H1 (cell line): Measurements from ENCODE around the gene ABI3. TPM values are rescaled to one million over a fixed set of nuclear protein-coding genes. Genes with fewer than 3 reads are reported as not detected.

Experiments
- CTCF ChIA-PET: fragments of 300-600 bp; sonication (Branson Sonifier 250); formaldehyde crosslinking; loops from one replicate; lab custom pipeline; 2021; ENCODE audit not compliant: partially characterized antibody; lab: Charles Lee
- POLR2A ChIA-PET: fragments of 300-600 bp; sonication (Branson Sonifier 250); formaldehyde crosslinking; loops from one replicate; lab custom pipeline; 2021; ENCODE audit warnings: inconsistent platforms; ENCODE audit not compliant: partially characterized antibody; lab: Charles Lee
- DNase-seq, 2 experiments: peaks; one replicate each; pipeline versions ENCODE4 v3.0.0 to v3.0.0-alpha.2; 2010 to 2022; ENCODE audit warnings: low spot score in 2 of 2, low read depth in 1 of 2, mixed read lengths in 1 of 2
- FAIRE-seq: peaks from 2 replicates; lab custom pipeline; 2011; peaks lifted over from hg19 to GRCh38; lab: Jason Lieb, UNC
- H2AFZ ChIP-seq: 2 replicates; pipeline ENCODE4 v1.8.1; 2012; ENCODE audit warnings: low read length, inconsistent platforms
- H2AK5ac ChIP-seq: 2 replicates; pipeline ENCODE4 v1.6.1; 2013; ENCODE audit warnings: low read depth, low read length
- H2BK120ac ChIP-seq: replicated peaks from 2 replicates; pipeline ENCODE3; 2013; ENCODE audit warnings: low read depth, low read length, inconsistent platforms
- H2BK12ac ChIP-seq: 2 replicates; pipeline ENCODE4 v1.6.1; 2013; ENCODE audit warnings: low read depth, low read length
- H2BK15ac ChIP-seq: 2 replicates; pipeline ENCODE4 v1.6.1; 2013; ENCODE audit warnings: low read length
- H2BK20ac ChIP-seq: 2 replicates; pipeline ENCODE4 v1.6.1; 2013; ENCODE audit warnings: low read length
- H2BK5ac ChIP-seq: 2 replicates; pipeline ENCODE4 v1.6.1; 2013; ENCODE audit warnings: low read depth, low read length
- H3K14ac ChIP-seq: 2 replicates; pipeline ENCODE4 v1.6.1; 2013; ENCODE audit warnings: inconsistent platforms; ENCODE audit not compliant: insufficient read length
- H3K18ac ChIP-seq: 2 replicates; pipeline ENCODE4 v1.6.1; 2013; ENCODE audit warnings: low read length; ENCODE audit errors: extremely low read depth
- H3K23ac ChIP-seq: 2 replicates; pipeline ENCODE4 v1.6.1; 2013; ENCODE audit warnings: inconsistent platforms; ENCODE audit not compliant: insufficient read length
- H3K23me2 ChIP-seq: 2 replicates; pipeline ENCODE4 v1.6.1; 2013; ENCODE audit warnings: low read depth, low read length
- H3K27ac ChIP-seq: 2 replicates; pipeline ENCODE4 v1.6.1; 2011; ENCODE audit warnings: low read depth, low read length, inconsistent platforms
- H3K27me3 ChIP-seq, 4 experiments: replicated peaks in 1 of 4; 1 replicate in 1 of 4; 2 replicates in 3 of 4; pipeline versions ENCODE4 v1.6.1 to v1.8.1; 2011 to 2013; ENCODE audit warnings: low read length in 3 of 4, mild to moderate bottlenecking in 3 of 4, inconsistent platforms in 2 of 4, mixed read lengths in 2 of 4, moderate library complexity in 1 of 4; ENCODE audit not compliant: control insufficient read depth in 3 of 4, insufficient read depth in 3 of 4; ENCODE audit errors: extremely low read depth in 1 of 4
- H3K36me3 ChIP-seq, 4 experiments: 2 replicates each; pipeline versions ENCODE4 v1.6.1 to v1.8.1; 2011 to 2013; ENCODE audit warnings: mild to moderate bottlenecking in 4 of 4, low read length in 3 of 4, moderate library complexity in 2 of 4, control low read depth in 1 of 4, inconsistent platforms in 1 of 4; ENCODE audit not compliant: insufficient read depth in 4 of 4, control insufficient read depth in 2 of 4
- H3K4ac ChIP-seq: replicated peaks from 2 replicates; pipeline ENCODE3; 2013; ENCODE audit warnings: low read length, low read depth, mixed read lengths, inconsistent platforms; ENCODE audit not compliant: insufficient read length
- H3K4me1 ChIP-seq, 4 experiments: replicated peaks in 1 of 4; 1 replicate in 1 of 4; 2 replicates in 3 of 4; pipeline versions ENCODE4 v1.6.1 to v1.8.1; 2011 to 2013; ENCODE audit warnings: low read length in 3 of 4, inconsistent platforms in 2 of 4, mixed read lengths in 1 of 4; ENCODE audit not compliant: insufficient read depth in 4 of 4, control insufficient read depth in 3 of 4
- H3K4me2 ChIP-seq, 2 experiments: 2 replicates each; pipeline versions ENCODE4 v1.6.1 to v1.8.1; 2011 to 2013; ENCODE audit warnings: low read depth in 2 of 2, low read length in 2 of 2, control low read depth in 1 of 2, inconsistent platforms in 1 of 2, mild to moderate bottlenecking in 1 of 2; ENCODE audit not compliant: insufficient read depth in 1 of 2
- H3K4me3 ChIP-seq, 4 experiments: fragments of 200-600, 300-600 bp in 1 of 4; sonication (generic), shearing (Covaris generic), sonication (Bioruptor Twin) in 1 of 4; 2 replicates each; pipeline versions ENCODE4 v1.5.1 to v1.8.1; 2011 to 2016; ENCODE audit warnings: low read length in 4 of 4, low read depth in 3 of 4, control low read depth in 2 of 4, inconsistent platforms in 2 of 4, mild to moderate bottlenecking in 2 of 4, mixed read lengths in 1 of 4, moderate library complexity in 1 of 4; ENCODE audit not compliant: insufficient read depth in 2 of 4; ENCODE audit errors: extremely low read depth in 1 of 4
- H3K56ac ChIP-seq: replicated peaks from 2 replicates; pipeline ENCODE3; 2013; ENCODE audit warnings: low read depth, mild to moderate bottlenecking, mixed read lengths, low read length, inconsistent platforms; ENCODE audit not compliant: insufficient read length
- H3K79me1 ChIP-seq: 2 replicates; pipeline ENCODE4 v1.6.1; 2013; ENCODE audit warnings: low read depth, low read length, control low read depth
- H3K79me2 ChIP-seq, 2 experiments: 2 replicates each; pipeline versions ENCODE4 v1.6.1 to v1.8.1; 2012 to 2013; ENCODE audit warnings: low read length in 2 of 2, mild to moderate bottlenecking in 2 of 2, inconsistent platforms in 1 of 2; ENCODE audit not compliant: insufficient read depth in 2 of 2, control insufficient read depth in 1 of 2
- H3K9ac ChIP-seq, 4 experiments: replicated peaks in 1 of 4; 1 replicate in 1 of 4; 2 replicates in 3 of 4; pipeline versions ENCODE4 v1.6.1 to v1.8.1; 2011 to 2013; ENCODE audit warnings: low read depth in 3 of 4, low read length in 3 of 4, control low read depth in 2 of 4, mild to moderate bottlenecking in 2 of 4, moderate library complexity in 2 of 4, inconsistent platforms in 1 of 4; ENCODE audit errors: extremely low read depth in 1 of 4
- H3K9me3 ChIP-seq, 2 experiments: 2 replicates each; pipeline versions ENCODE4 v1.6.1 to v1.8.1; 2012 to 2013; ENCODE audit warnings: mild to moderate bottlenecking in 2 of 2, moderate library complexity in 2 of 2, control low read depth in 1 of 2, inconsistent platforms in 1 of 2, low read depth in 1 of 2, low read length in 1 of 2, mixed read lengths in 1 of 2; ENCODE audit not compliant: insufficient read depth in 2 of 2
- H4K20me1 ChIP-seq, 2 experiments: replicated peaks in 1 of 2; 2 replicates each; pipeline versions ENCODE3 to v1.8.1; 2011 to 2013; ENCODE audit warnings: inconsistent platforms in 2 of 2, low read length in 2 of 2, mild to moderate bottlenecking in 1 of 2; ENCODE audit not compliant: insufficient read depth in 2 of 2, control insufficient read depth in 1 of 2
- H4K5ac ChIP-seq: 2 replicates; pipeline ENCODE4 v1.6.1; 2013; ENCODE audit warnings: low read length, low read depth, mixed read lengths, inconsistent platforms; ENCODE audit not compliant: insufficient read length
- H4K8ac ChIP-seq: 2 replicates; pipeline ENCODE4 v1.8.0; 2013; ENCODE audit warnings: mild to moderate bottlenecking, moderate library complexity, low read length, inconsistent platforms; ENCODE audit not compliant: insufficient read depth; ENCODE audit errors: extremely low read depth
- H4K91ac ChIP-seq: replicated peaks from 2 replicates; pipeline ENCODE3; 2013; ENCODE audit warnings: low read length, mixed read lengths, inconsistent platforms; ENCODE audit not compliant: insufficient read length
- BRCA1 ChIP-seq: IDR thresholded peaks from 2 replicates; pipeline ENCODE4 v1.6.1; 2012; ENCODE audit warnings: low read depth, low read length, improper control_type of control experiment
- SP4 ChIP-seq: IDR thresholded peaks from 2 replicates; pipeline ENCODE4 v1.6.1; 2012; ENCODE audit warnings: low read length, inconsistent platforms
- YY1 ChIP-seq: IDR thresholded peaks from 2 replicates; pipeline ENCODE4 v1.6.1; 2011; ENCODE audit warnings: low read depth, mild to moderate bottlenecking, low read length
- WGBS, 2 experiments: shearing (Covaris generic) in 1 of 2; methylation state at CpG; one replicate each; pipeline versions ENCODE4 v1.1.6 to v1.1.7; 2013 to 2015; ENCODE audit warnings: low lambda C conversion rate in 2 of 2, mixed read lengths in 2 of 2, inconsistent platforms in 1 of 2, low coverage in 1 of 2, missing lambda C conversion rate in 1 of 2; ENCODE audit not compliant: insufficient replicate concordance in 2 of 2, insufficient coverage in 1 of 2, insufficient read length in 1 of 2; ENCODE audit errors: extremely low coverage in 1 of 2, missing lambda C conversion rate in 1 of 2; 5-methylcytosine and 5-hydroxymethylcytosine counted together
- polyA plus RNA-seq, 7 experiments: library from polyadenylated mRNA; depleted of rRNA in 3 of 7; stranded (reverse) in 5 of 7; unstranded in 2 of 7; fragments of >200 nt in 5 of 7; fragments of 200-250 nt in 2 of 7; gene quantifications; 1 replicate in 5 of 7; 2 replicates in 1 of 7; 4 replicates in 1 of 7; pipeline versions ENCODE4 v1.2.1 to v1.2.3, GENCODE V29; 2011 to 2013; ENCODE audit warnings: missing spikeins in 2 of 7, mixed read lengths in 2 of 7
- total RNA-seq: library from RNA; stranded (reverse); fragmentation: NEBNext Ultra II Directional; extraction: Animal tissue kit (Norgen Biotek cat#: 25700); gene quantifications from 2 replicates; pipeline ENCODE4 v1.2.1, GENCODE V29; 2021

ABI3 gene
- total and polyA plus RNA-seq, 2 of the 8 experiments (the other 6 are each of a cell fraction or from before 2014, with no cell fraction given) = 1.3 to 2.5 TPM

- Histone ChIP-seq H4K91ac (no peak overlapping the region), H3K56ac (no peak overlapping the region), H2AFZ (no peak overlapping the region), H3K4ac (no peak overlapping the region), H3K36me3 (no peaks in the 10 kb centered on the region), H3K4me1 (peaks cover 0 to 3% (median 1%) of the 10 kb centered on the region in 4 experiments; a peak in 1 of 7 replicates), H3K79me2 (no peaks in the 10 kb centered on the region), H3K4me2 (no peak overlapping the region), H2BK20ac (no peak overlapping the region), H3K4me3 (no peak overlapping the region), H3K9ac (no peak overlapping the region), H3K18ac (no peak overlapping the region), H3K9me3 (no peaks in the 10 kb centered on the region), H4K20me1 (no peaks in the 10 kb centered on the region), H3K23ac (no peak overlapping the region), H2BK5ac (no peak overlapping the region), H2AK5ac (no peak overlapping the region), H2BK15ac (no peak overlapping the region), H3K14ac (no peak overlapping the region), H3K27ac (no peak overlapping the region), H3K79me1 (no peaks in the 10 kb centered on the region), H2BK12ac (no peak overlapping the region), H4K8ac (no peak overlapping the region), H3K23me2 (peaks cover 8% of the 10 kb centered on the region), H2BK120ac (no peak overlapping the region), H4K5ac (no peak overlapping the region), H3K27me3 (no peaks in the 10 kb centered on the region; a peak in 1 of 7 replicates)
- 97% methylated on average over 2 of the region's 2 CpGs; no CpG with 5 or more reads in 1 of the 2 experiments for WGBS, 2 experiments
- CTCF ChIA-PET = interaction anchor here (0.6 to 7.3 kb wide), 7 partner anchors 9 to 358 kb away, joined by 3 to 43 read pairs (median 4); no protein-coding TSS in a partner anchor
- FAIRE-seq (no peak), DNase-seq (no peak)
- POLR2A ChIA-PET = interaction anchor here (1.4 kb wide), 2 partner anchors 11 to 28 kb away, joined by 3 to 5 read pairs; no protein-coding TSS in a partner anchor
- TF ChIP-seq SP4 (no peak), BRCA1 (no peak), YY1 (no peak)
Measured at GRCh38 chr17:49198211-49198610, 12.3 kb upstream of the ABI3 start.
